Right ventricle myocardium inferior (tissue), 1 donor: ENCODE results near the gene KCNA10. TPM values are rescaled to one million over a fixed set of nuclear protein-coding genes. Genes with fewer than 3 reads are reported as not detected.
"Not testable (repeated sequence)": the region's sequence is repeated elsewhere in the genome, so short reads cannot be mapped to it uniquely, and the experiment has no call there.

Experiments
- ATAC-seq: fragments of 200-7000 bp; cut with Tn5 transposase; one replicate; pipeline ENCODE4 v1.9.1; 2020; ENCODE audit warnings: mild to moderate bottlenecking, moderate library complexity
- DNase-seq: peaks from one replicate; pipeline ENCODE4 v3.0.0; 2021; ENCODE audit errors: missing footprints
- intact Hi-C: fragments of 100-400 bp; cut with DNase I; formaldehyde crosslinking; loops from one replicate; pipeline ENCODE4 v1.11.0; 2022
- total RNA-seq: library from RNA; stranded (reverse); fragmentation: NEBNext Ultra II Directional; extraction: Animal tissue kit (Norgen Biotek cat#: 25700); gene quantifications from one replicate; pipeline ENCODE4 v1.2.1, GENCODE V29; 2021
- donor health status: DM: no; HTN: yes; CAD: no; lungs with severe emphysema.

Gene KCNA10
- total RNA-seq, 1 donor from 2014 or later = not detected

- DNase-seq (no peak), ATAC-seq (no peak)
- intact Hi-C loops = no loop called here
Observed at GRCh38 chr1:110540891-110541685, 22.1 kb upstream of the KCNA10 start.

GRCh38 chr1:110538921-110539320 is 19.9 kb upstream of the KCNA10 start:
- DNase-seq (no peak), ATAC-seq (no peak)
- intact Hi-C loops = no loop called here

GRCh38 chr1:110538075-110538474 is 19.1 kb upstream of the KCNA10 start:
- ATAC-seq (no peak), DNase-seq (no peak)
- intact Hi-C loops = no loop called here

- intact Hi-C loops = no loop called here
- no peak for ATAC-seq
Observed at GRCh38 chr1:110535985-110536384, 17.0 kb upstream of the KCNA10 start.

GRCh38 chr1:110533230-110533629 is 14.3 kb upstream of the KCNA10 start:
- intact Hi-C loops = no loop called here
- ATAC-seq = no peak
- no peak for DNase-seq

More at GRCh38 chr1:110535985-110536384, 17.0 kb upstream of the KCNA10 start:
- no peak for DNase-seq

- DNase-seq (no peak), ATAC-seq (no peak)
- intact Hi-C loops = loop anchor here (10.0 kb wide), 1 partner anchor 256 kb away; no protein-coding TSS in a partner anchor
Observed at GRCh38 chr1:110529011-110529410, 10.0 kb upstream of the KCNA10 start.

- no peak for DNase-seq
- ATAC-seq = no peak
- intact Hi-C loops = loop anchor here (10.0 kb wide), 1 partner anchor 259 kb away; no protein-coding TSS in a partner anchor
Observed at GRCh38 chr1:110526201-110526780, 7.3 kb upstream of the KCNA10 start.

GRCh38 chr1:110525249-110525595 is 6.2 kb upstream of the KCNA10 start:
- ATAC-seq = no peak
- DNase-seq = no peak
- intact Hi-C loops = loop anchor here (2.0 to 10.0 kb wide), 2 partner anchors 90 to 260 kb away; no protein-coding TSS in a partner anchor

GRCh38 chr1:110524311-110525248 is 5.6 kb upstream of the KCNA10 start:
- no peak for DNase-seq
- intact Hi-C loops = loop anchor here (2.0 to 10.0 kb wide), 2 partner anchors 90 to 260 kb away; no protein-coding TSS in a partner anchor
- ATAC-seq = peak; percentile 55

- DNase-seq (no peak), ATAC-seq (no peak)
- intact Hi-C loops = loop anchor here (10.0 kb wide), 1 partner anchor 262 kb away; no protein-coding TSS in a partner anchor
Observed at GRCh38 chr1:110523011-110523410, 4.0 kb upstream of the KCNA10 start.

GRCh38 chr1:110522560-110522959 is 3.6 kb upstream of the KCNA10 start:
- intact Hi-C loops = loop anchor here (10.0 kb wide), 1 partner anchor 262 kb away; no protein-coding TSS in a partner anchor
- no peak for DNase-seq

GRCh38 chr1:110520827-110521226 is 1.9 kb upstream of the KCNA10 start:
- intact Hi-C loops = loop anchor here (10.0 kb wide), 1 partner anchor 264 kb away; no protein-coding TSS in a partner anchor
- ATAC-seq (no peak), DNase-seq (no peak)

More at GRCh38 chr1:110522560-110522959, 3.6 kb upstream of the KCNA10 start:
- no peak for ATAC-seq

GRCh38 chr1:110515891-110516290 is 3.1 kb downstream of the KCNA10 start:
- DNase-seq (no peak), ATAC-seq (no peak)
- intact Hi-C loops = no loop called here

- no peak for ATAC-seq
- no peak for DNase-seq
- intact Hi-C loops = no loop called here
Observed at GRCh38 chr1:110515041-110515440, 3.9 kb downstream of the KCNA10 start.

- ATAC-seq = no peak
- no peak for DNase-seq
- intact Hi-C loops = no loop called here
Observed at GRCh38 chr1:110513511-110513910, 5.5 kb downstream of the KCNA10 start.

- no peak for DNase-seq
- no peak for ATAC-seq
- intact Hi-C loops = no loop called here
Observed at GRCh38 chr1:110511436-110511835, 7.5 kb downstream of the KCNA10 start.

GRCh38 chr1:110510921-110511320 is 8.1 kb downstream of the KCNA10 start:
- ATAC-seq, DNase-seq, intact Hi-C loops: not testable (repeated sequence)

- ATAC-seq = no peak
Observed at GRCh38 chr1:110509655-110510054, 9.3 kb downstream of the KCNA10 start.

More at GRCh38 chr1:110509655-110510054, 9.3 kb downstream of the KCNA10 start:
- DNase-seq = no peak
- intact Hi-C loops = no loop called here
